Measurements from ENCODE around the gene TTLL7.
"Not testable (repeated sequence)": the region's sequence is repeated elsewhere in the genome, so short reads cannot be mapped to it uniquely, and the experiment has no call there.

The TTLL7 gene

GRCh38 chr1:83994111-83994510 is 4.8 kb downstream of the TTLL7 start:
- no peak for DNase-seq

- DNase-seq, result peak; percentile 12 to 43
Measured at GRCh38 chr1:83990734-83991133, 8.2 kb downstream of the TTLL7 start.

DNA sequence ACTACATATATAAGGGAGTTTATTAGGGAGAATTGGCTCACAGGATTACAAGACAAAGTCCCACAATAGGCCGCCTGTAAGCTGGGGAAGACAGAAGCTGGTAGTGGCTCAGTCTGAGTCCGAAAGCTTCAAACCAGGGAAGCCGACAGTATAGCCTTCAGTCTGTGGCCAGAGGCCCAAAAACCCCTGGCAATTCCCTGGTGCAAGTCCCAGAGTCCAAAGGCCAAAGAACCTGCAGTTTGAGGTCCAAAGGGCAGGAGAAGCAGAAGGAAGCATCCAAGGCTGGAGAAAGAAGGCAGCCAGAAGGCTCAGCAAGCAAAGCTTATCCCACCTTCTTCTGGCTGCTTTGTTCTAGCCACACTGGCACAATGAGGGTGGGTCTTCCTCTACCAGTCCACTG is 13.9 kb downstream of the TTLL7 start:
- DNase-seq, result no peak

GRCh38 chr1:83983918-83984317 is 15.0 kb downstream of the TTLL7 start:
- not testable (repeated sequence) for DNase-seq

GRCh38 chr1:83978056-83978455 is 20.9 kb downstream of the TTLL7 start:
- peak in 1 of 2 experiments; percentile 13 for DNase-seq

DNA sequence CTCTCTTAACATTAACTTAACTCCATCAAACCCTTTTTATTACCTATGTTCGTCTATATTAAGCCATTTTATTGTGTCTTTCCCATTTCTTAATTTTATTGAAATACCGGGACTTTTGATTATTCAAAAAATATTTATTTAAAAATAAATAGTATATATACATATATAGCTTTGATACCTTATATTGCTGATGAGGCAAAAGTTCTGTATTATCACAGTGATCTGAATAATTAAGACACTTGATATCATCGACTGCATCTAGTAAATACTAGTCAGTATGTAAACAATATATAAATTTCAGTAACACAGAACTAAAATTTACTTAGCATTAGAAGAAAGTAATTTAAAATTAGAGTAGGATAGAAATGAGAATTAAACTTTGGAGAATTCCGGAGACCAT is 22.0 kb downstream of the TTLL7 start:
- DNase-seq, result no peak

- DNase-seq, result no peak
Measured at GRCh38 chr1:83970802-83971201, 28.1 kb downstream of the TTLL7 start.

DNA sequence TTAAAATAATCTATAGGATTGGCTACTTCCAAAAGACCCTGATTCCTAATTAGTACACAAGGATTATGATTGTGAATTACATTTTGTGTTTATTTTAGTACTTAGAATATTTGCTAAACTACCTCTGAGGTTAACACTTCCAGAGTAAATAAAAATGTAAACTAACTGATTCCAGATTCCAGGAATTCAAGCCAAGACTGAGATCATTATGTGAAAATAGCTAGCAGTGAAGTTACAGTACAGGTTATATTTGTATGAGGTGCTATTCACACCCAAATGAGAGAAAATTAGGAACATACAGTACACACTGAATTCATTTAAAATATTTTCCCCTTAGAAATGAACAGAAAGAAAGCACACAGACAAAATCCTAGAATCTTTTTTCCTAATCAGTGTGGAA is 28.8 kb downstream of the TTLL7 start:
- DNase-seq, result no peak

GRCh38 chr1:83967336-83967735 is 31.6 kb downstream of the TTLL7 start:
- no peak for DNase-seq

- no peak for DNase-seq
Measured at GRCh38 chr1:83964153-83964552, 34.8 kb downstream of the TTLL7 start.

DNA sequence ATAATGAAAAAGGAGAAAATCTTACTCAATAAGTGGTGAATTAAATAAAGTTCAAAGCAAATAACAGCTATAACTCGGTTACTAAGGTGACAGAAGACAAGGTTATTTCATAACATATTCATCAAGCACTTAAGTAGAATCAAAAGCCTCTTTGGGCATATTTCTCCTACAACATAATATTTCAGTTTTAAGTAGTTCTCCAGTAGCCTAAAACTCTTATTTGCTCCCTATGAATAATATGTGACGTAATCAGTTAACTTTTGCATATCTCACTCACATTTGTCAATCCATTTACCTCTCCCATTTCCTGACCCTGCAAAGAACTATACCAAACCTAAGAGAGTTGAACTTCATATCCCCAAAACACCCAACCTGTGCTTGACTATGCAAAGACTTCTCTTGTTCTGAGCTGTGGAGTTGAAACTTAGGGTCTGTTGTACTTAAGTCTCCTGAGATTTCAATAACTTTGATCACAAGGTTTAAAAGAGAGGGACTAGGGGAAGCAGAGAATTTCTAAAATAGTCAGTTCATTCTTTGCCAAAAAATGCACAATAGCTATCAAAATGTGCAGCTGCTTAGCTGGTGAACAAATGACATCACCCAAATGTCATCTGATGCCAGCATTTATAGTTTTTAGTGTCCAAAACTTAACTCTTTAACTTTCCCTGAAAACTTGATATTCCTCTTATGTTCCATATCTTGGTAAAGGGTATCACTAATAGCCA is 37.2 kb downstream of the TTLL7 start:
- DNase-seq, result no peak

- DNase-seq, result no peak
Measured at GRCh38 chr1:83960669-83961277, 38.2 kb downstream of the TTLL7 start.

DNA sequence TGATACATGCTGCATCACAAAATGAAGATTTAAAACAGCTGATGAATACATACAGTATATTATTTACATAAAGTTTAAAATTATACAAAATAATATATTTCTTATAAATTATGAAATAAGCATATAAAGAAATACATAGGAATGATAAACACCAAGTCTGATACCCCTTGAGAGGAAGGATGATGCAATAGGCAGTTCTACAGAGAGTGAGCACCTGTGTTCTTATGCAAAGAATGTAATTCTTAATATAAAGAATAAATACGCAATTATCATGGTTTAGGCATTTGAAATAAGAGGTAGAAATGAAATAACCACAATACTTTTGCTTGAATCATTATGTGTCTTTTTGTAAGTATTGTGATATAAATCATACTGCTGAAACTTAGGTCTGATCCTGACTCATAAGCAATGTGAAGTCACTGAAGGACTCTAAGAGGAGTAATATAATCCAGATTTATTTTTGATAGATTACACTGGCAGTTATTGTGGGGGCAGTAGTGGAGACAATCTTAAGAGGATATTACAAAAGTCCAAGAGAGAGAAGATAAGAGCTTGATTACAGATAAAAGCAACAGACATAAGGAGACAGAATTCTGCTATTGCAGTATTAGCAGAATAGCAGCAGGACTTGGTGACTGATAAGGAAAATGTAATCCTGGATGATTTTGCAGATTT is 39.0 kb downstream of the TTLL7 start:
- no peak for DNase-seq

DNA sequence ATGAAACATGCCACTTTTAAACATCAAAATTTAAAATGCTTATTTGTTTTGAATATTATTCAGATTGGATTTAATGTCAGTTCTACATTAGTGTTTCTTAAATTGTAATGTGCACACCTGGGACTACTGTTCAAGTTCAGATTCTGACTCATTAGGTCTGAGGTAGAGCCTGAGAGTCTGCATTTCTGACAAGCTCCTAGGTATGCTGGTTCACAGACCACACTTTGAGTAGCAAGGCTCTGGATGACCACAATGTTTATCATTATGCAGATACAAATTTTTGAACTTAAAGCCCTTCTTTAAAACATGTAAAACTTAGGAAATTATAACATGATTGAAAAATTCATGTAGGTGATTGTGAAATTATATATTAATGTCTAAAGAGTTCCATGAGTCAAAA is 40.2 kb downstream of the TTLL7 start:
- no peak for DNase-seq

- no peak for DNase-seq
Measured at GRCh38 chr1:83954166-83954823, 44.6 kb downstream of the TTLL7 start.

- no peak for DNase-seq
Measured at GRCh38 chr1:83950106-83950661, 48.7 kb downstream of the TTLL7 start.

DNA sequence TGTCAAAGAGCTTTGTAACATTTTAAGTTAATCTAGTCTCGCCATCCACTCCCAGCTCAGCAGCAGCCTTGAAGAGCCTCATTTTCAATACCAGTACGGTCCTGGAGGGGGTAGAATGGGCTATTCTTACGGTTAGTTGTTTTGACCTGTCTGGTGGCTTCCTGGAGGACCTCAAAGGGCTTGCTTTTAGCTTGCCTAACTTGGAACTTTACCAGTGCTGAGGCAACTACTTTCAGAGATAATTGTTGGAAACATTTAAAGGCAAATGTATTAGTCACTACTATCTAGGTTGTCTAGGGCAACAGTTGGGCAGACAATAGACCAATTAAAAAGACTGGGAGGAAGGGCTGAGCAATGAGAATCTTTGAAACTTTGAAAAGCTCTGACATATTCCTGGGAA is 56.0 kb downstream of the TTLL7 start:
- no peak for DNase-seq

DNA sequence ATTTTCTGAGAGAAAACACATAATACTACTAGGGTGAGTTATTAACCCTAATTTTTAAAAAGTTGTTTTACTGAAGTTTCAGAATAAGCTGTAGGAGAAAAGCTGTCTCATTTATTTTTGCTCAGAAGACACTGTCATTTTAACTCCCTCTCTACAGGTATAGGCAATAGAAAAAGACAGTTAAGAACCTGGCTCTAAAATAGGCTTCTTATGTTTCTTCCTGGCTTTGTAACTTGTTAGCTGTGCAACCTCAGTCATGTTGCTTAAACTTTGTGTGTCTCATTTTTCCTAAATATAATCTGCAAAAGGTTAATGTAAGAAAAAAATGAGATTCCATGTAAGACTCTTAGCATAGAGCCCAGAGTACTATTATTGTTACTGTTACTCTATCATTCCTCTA is 64.4 kb downstream of the TTLL7 start:
- no peak for DNase-seq

DNA sequence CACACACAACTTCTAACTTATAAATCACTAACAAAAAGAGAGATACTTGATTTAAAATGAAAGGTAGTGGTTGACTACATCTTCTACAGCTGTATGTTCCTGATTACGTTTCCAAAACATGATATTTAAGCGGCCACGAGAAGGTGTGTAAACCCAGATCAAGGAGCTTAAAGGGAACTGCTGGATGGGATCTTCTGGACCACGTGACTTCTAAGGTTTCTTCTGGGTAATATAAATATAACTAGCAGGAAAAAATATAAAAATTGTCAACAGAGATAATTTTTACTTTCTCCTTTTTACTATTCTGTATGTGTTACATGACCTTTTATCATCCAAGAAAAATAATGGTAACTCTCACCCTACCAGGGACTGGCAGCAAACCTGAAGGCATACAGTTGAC is 66.2 kb downstream of the TTLL7 start:
- no peak for DNase-seq

DNA sequence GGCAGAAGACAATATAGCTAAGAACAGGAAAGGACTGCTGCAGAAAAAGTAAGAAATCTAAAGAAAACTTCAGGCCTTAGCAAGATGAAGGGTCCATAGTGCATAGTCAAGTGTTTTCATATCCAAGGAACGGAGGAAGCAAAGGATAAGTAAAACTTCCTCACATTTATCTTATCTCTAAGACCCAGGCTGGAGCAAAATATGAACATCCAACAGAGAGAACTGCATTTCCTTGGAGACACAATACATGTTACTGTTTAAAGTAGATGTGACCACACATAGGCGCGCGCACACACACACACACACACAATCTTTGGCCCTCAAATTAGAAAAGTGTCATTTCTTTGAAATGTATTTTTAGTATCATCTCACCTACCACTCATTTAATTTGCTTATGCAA is 66.7 kb downstream of the TTLL7 start:
- DNase-seq, result peak in 1 of 2 experiments; percentile 5

GRCh38 chr1:83931658-83932253 is 67.2 kb downstream of the TTLL7 start:
- DNase-seq, result peak; percentile 24 to 73

GRCh38 chr1:83929184-83929583 is 69.7 kb downstream of the TTLL7 start:
- DNase-seq, result no peak

- DNase-seq, result no peak
Measured at GRCh38 chr1:83928396-83928795, 70.5 kb downstream of the TTLL7 start.

Measured in NCI-H526 (cell line).